Endothelial cell of umbilical vein (primary cell): ENCODE measurements around the gene TMEM139. TPM values are rescaled to one million over a fixed set of nuclear protein-coding genes. Genes with fewer than 3 reads are reported as not detected.

Source experiments
- BruUV-seq: library from RNA; stranded (reverse); fragments of 400-500 nt; replicated peaks from 2 replicates; lab custom pipeline; 2021; lab: Mats Ljungman, UMichigan
- CTCF ChIA-PET: fragments of 300-600, 350-600 bp; sonication (Branson Sonifier 250); formaldehyde crosslinking; loops from one replicate; lab custom pipeline; 2021; ENCODE audit warnings: antibody characterized with exemption, inconsistent platforms; lab: Charles Lee
- POLR2A ChIA-PET: fragments of 300-600, 350-600 bp; sonication (Branson Sonifier 250); formaldehyde crosslinking; loops from one replicate; lab custom pipeline; 2021; ENCODE audit warnings: antibody characterized with exemption, inconsistent platforms; lab: Charles Lee
- DNase-seq: peaks from one replicate; pipeline ENCODE4 v3.0.0-alpha.2; 2011; ENCODE audit warnings: low read depth, low spot score
- FAIRE-seq: peaks from 2 replicates; lab custom pipeline; 2011; peaks lifted over from hg19 to GRCh38; lab: Jason Lieb, UNC
- H2AFZ ChIP-seq: 2 replicates; pipeline ENCODE4 v1.6.0; 2012; ENCODE audit warnings: low read depth, low read length, control low read depth, inconsistent platforms
- H3K27ac ChIP-seq: 2 replicates; pipeline ENCODE4 v1.5.1; 2011; ENCODE audit warnings: low read depth, mild to moderate bottlenecking, control low read depth, low read length, moderate library complexity; ENCODE audit not compliant: insufficient read depth
- H3K27me3 ChIP-seq, 2 experiments: 2 replicates each; pipeline versions ENCODE4 v1.6.0 to v1.6.1; 2011; ENCODE audit warnings: low read length in 2 of 2, mixed read lengths in 1 of 2; ENCODE audit not compliant: control insufficient read depth in 2 of 2, insufficient read depth in 2 of 2
- H3K36me3 ChIP-seq, 2 experiments: 2 replicates in 1 of 2; 3 replicates in 1 of 2; pipeline ENCODE4 v1.5.1; 2011; ENCODE audit warnings: low read length in 2 of 2, mild to moderate bottlenecking in 1 of 2, moderate library complexity in 1 of 2; ENCODE audit not compliant: control insufficient read depth in 2 of 2, insufficient read depth in 2 of 2; ENCODE audit errors: extremely low read depth in 1 of 2
- H3K4me1 ChIP-seq: 3 replicates; pipeline ENCODE4 v1.5.1; 2011; ENCODE audit warnings: mild to moderate bottlenecking, low read length; ENCODE audit not compliant: control insufficient read depth, insufficient read depth; ENCODE audit errors: extremely low read depth
- H3K4me2 ChIP-seq: 2 replicates; pipeline ENCODE4 v1.6.1; 2011; ENCODE audit warnings: low read length, control low read depth, mixed read lengths; ENCODE audit not compliant: insufficient read depth
- H3K4me3 ChIP-seq, 3 experiments: fragments of 200-600 bp in 1 of 3; sonication (generic), shearing (Covaris generic) in 1 of 3; replicated peaks in 1 of 3; 2 replicates each; pipeline ENCODE4 v1.5.1; 2011 to 2016; ENCODE audit warnings: control low read depth in 3 of 3, low read length in 3 of 3, mild to moderate bottlenecking in 2 of 3, inconsistent platforms in 1 of 3, low read depth in 1 of 3, moderate library complexity in 1 of 3; ENCODE audit not compliant: insufficient read depth in 1 of 3
- H3K79me2 ChIP-seq: 2 replicates; pipeline ENCODE4 v1.6.0; 2012; ENCODE audit warnings: low read length, inconsistent platforms; ENCODE audit not compliant: control insufficient read depth, insufficient read depth
- H3K9ac ChIP-seq: replicated peaks from 2 replicates; pipeline ENCODE3; 2011; ENCODE audit warnings: low read length, control low read depth; ENCODE audit not compliant: insufficient read depth; ENCODE audit errors: extremely low read depth
- H3K9me1 ChIP-seq: replicated peaks from 3 replicates; pipeline ENCODE4 v1.6.0; 2011; ENCODE audit warnings: mild to moderate bottlenecking, low read length; ENCODE audit not compliant: control insufficient read depth, insufficient read depth; ENCODE audit errors: extremely low read depth
- H3K9me3 ChIP-seq: replicated peaks from 2 replicates; pipeline ENCODE4 v1.5.1; 2012; ENCODE audit warnings: low read length, inconsistent platforms; ENCODE audit not compliant: control insufficient read depth, insufficient read depth
- H4K20me1 ChIP-seq: replicated peaks from 2 replicates; pipeline ENCODE3; 2011; ENCODE audit warnings: mild to moderate bottlenecking, low read length; ENCODE audit not compliant: control insufficient read depth, insufficient read depth; ENCODE audit errors: extremely low read depth
- EZH2 ChIP-seq: IDR thresholded peaks from 2 replicates; pipeline ENCODE4 v1.6.1; 2012; ENCODE audit warnings: borderline replicate concordance, low read depth, mild to moderate bottlenecking, moderate library complexity, low read length, inconsistent platforms; ENCODE audit not compliant: severe bottlenecking
- FOS ChIP-seq: IDR thresholded peaks from 2 replicates; pipeline ENCODE4 v1.6.1; 2011; ENCODE audit warnings: mild to moderate bottlenecking, low read length, moderate library complexity, borderline replicate concordance; ENCODE audit not compliant: insufficient read depth
- GATA2 ChIP-seq: IDR thresholded peaks from 2 replicates; pipeline ENCODE4 v1.7.0; 2011; ENCODE audit warnings: low read depth, mild to moderate bottlenecking, moderate library complexity, mixed read lengths, low read length; ENCODE audit not compliant: insufficient read length, insufficient read depth
- JUN ChIP-seq: IDR thresholded peaks from 2 replicates; pipeline ENCODE4 v1.6.1; 2011; ENCODE audit warnings: borderline replicate concordance, low read depth; ENCODE audit not compliant: insufficient read length, insufficient read depth
- MYC ChIP-seq: IDR thresholded peaks from one replicate; pipeline ENCODE4 v1.6.1; 2011; ENCODE audit warnings: mild to moderate bottlenecking, low read depth, low read length
- POLR2A ChIP-seq: IDR thresholded peaks from 2 replicates; pipeline ENCODE4 v1.6.1; 2012; ENCODE audit warnings: low read depth, mild to moderate bottlenecking, control low read depth, low read length
- POLR2AphosphoS5 ChIP-seq: IDR thresholded peaks from 2 replicates; pipeline ENCODE4 v1.6.1; 2012; ENCODE audit warnings: low read depth, mild to moderate bottlenecking, control low read depth, low read length, moderate library complexity; ENCODE audit not compliant: insufficient read depth
- dilution Hi-C: fragments of 300-500 bp; cut with MboI; formaldehyde crosslinking; loops from one replicate; pipeline ENCODE4 v1.15.0; 2019; ENCODE audit warnings: low sequenced_read_pairs; ENCODE audit not compliant: extremely low pct_ligation_motif_present
- intact Hi-C: fragments of 100-400 bp; cut with micrococcal nuclease; formaldehyde crosslinking; loops from one replicate; pipeline ENCODE4 v1.10.0; 2022
- polyA plus RNA-seq, 4 experiments: library from polyadenylated mRNA; depleted of rRNA in 3 of 4; stranded (reverse) in 3 of 4; unstranded in 1 of 4; fragments of >200 nt; gene quantifications; 2 replicates each; pipeline versions ENCODE4 v1.2.1 to v1.2.3, GENCODE V29; 2011 to 2012; ENCODE audit warnings: missing spikeins in 1 of 4
- total RNA-seq: library from RNA; stranded (reverse); gene quantifications from 2 replicates; pipeline ENCODE4 v1.2.3, GENCODE V29; 2021
- TF ChIP-seq, protein P1 (sequence below): IDR thresholded peaks from 2 replicates; pipeline ENCODE4 v1.6.1; 2011; ENCODE audit not compliant: insufficient read depth, insufficient read length
- TF ChIP-seq, protein P2 (sequence below), 2 donors: IDR thresholded peaks; 1 replicate in 1 of 2; 2 replicates in 1 of 2; pipeline ENCODE4 v1.5.1; 2011; ENCODE audit warnings: low read length in 2 of 2, mild to moderate bottlenecking in 2 of 2, moderate library complexity in 2 of 2, control low read depth in 1 of 2, inconsistent platforms in 1 of 2, low read depth in 1 of 2; ENCODE audit not compliant: insufficient read depth in 1 of 2; ENCODE audit errors: extremely low read depth in 1 of 2

Gene TMEM139
- total and polyA plus RNA-seq, 2 donors (not counting 3 experiments of a cell fraction or from before 2014, with no cell fraction given): 0.37 TPM; not detected in 1

DNA sequence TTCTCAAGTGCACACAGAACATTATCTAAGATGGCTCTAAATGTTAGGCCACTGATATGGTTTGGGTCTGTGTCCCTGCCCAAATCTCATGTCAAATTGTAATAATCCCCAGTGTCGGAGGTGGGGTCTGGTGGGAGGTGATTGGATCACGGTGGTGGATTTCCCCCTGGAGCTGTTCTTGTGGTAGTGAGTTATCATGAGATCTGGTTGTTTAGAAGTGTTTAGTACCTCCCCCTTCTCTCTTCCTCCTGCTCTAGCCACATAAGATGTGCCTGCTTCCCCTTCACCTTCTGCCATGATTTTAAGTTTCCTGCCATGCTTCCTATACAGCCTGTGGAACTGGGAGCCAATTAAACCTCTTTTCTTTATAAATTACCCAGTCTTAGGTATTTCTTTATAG lies 32.8 kb upstream of the TMEM139 start:
- H3K9me1 ChIP-seq: no peaks in the 10 kb centered on the region
- no peaks in the 10 kb centered on the region for H3K79me2 ChIP-seq
- ChIA-PET POLR2A (no interaction called here), CTCF (interaction anchor here (2.3 kb wide), 1 partner anchor 11 kb away, joined by 7 read pairs; no protein-coding TSS in a partner anchor)
- H4K20me1 ChIP-seq: no peaks in the 10 kb centered on the region
- H3K4me3 ChIP-seq: no peak overlapping the region
- DNase-seq: no peak
- dilution Hi-C loops: no loop called here
- H3K9me3 ChIP-seq: no peaks in the 10 kb centered on the region
- BruUV-seq: no TSS peak
- TF ChIP-seq GATA2 (no peak), POLR2A (no peak), EZH2 (no peak), POLR2AphosphoS5 (no peak), JUN (no peak), FOS (no peak), MYC (no peak)
- TF ChIP-seq, protein P1, sequence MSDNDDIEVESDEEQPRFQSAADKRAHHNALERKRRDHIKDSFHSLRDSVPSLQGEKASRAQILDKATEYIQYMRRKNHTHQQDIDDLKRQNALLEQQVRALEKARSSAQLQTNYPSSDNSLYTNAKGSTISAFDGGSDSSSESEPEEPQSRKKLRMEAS: no peak
- TF ChIP-seq, protein P2, sequence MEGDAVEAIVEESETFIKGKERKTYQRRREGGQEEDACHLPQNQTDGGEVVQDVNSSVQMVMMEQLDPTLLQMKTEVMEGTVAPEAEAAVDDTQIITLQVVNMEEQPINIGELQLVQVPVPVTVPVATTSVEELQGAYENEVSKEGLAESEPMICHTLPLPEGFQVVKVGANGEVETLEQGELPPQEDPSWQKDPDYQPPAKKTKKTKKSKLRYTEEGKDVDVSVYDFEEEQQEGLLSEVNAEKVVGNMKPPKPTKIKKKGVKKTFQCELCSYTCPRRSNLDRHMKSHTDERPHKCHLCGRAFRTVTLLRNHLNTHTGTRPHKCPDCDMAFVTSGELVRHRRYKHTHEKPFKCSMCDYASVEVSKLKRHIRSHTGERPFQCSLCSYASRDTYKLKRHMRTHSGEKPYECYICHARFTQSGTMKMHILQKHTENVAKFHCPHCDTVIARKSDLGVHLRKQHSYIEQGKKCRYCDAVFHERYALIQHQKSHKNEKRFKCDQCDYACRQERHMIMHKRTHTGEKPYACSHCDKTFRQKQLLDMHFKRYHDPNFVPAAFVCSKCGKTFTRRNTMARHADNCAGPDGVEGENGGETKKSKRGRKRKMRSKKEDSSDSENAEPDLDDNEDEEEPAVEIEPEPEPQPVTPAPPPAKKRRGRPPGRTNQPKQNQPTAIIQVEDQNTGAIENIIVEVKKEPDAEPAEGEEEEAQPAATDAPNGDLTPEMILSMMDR (IDR thresholded peaks at IDR 0.05; ENCODE audit: extremely low read depth in 1 of 2, insufficient read depth in 1 of 2, low read depth in 1 of 2, low read length in 2 of 2): no peak
- no peak overlapping the region for H3K4me2 ChIP-seq
- H3K27me3 ChIP-seq: peaks cover 0 to 3% of the 10 kb centered on the region in 2 experiments
- FAIRE-seq: no peak
- H3K4me1 ChIP-seq: peaks cover 2% of the 10 kb centered on the region
- no peak overlapping the region for H3K27ac ChIP-seq
- no peaks in the 10 kb centered on the region for H3K36me3 ChIP-seq
- no peak overlapping the region for H2AFZ ChIP-seq
- no peak overlapping the region for H3K9ac ChIP-seq
- intact Hi-C loops: no loop called here
